Activated CD4-positive, alpha-beta T cell treated with anti-CD3 and anti-CD28 coated beads, Interleukin-2, amount 50 U/mL, for 1 hour (primary cell): ENCODE results near the gene SLC6A9.

Experiments used
- DNase-seq: peaks from one replicate; pipeline ENCODE4 v3.0.0-alpha.2; 2020

Gene SLC6A9

GRCh38 chr1:44031252-44032169, at the start of gene SLC6A9:
SLC6A9 (minus strand) TSS chr1:44031462; CDS start chr1:44024277, 7,185 bp downstream.
- peak; percentile 18 for DNase-seq

DNA sequence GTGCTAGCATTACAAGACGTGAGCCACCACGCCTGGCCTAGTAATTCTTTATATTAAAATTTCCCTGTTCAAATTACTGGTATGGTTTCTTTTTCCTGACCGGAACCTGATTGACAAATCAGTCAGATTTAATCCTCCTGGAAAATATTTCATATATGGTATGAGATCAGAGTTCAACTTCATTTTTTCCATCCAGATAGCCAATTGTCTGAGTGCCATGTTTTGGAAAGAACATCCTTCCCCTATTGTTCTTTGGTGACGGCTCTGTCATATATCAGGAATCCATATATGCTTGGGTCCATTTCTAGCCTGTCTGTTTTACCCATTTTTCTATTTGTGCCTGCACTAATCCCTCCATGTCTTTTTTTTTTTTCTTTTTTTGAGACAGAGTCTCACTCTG, 48.3 kb upstream of the SLC6A9 start:
- DNase-seq: no peak

DNA sequence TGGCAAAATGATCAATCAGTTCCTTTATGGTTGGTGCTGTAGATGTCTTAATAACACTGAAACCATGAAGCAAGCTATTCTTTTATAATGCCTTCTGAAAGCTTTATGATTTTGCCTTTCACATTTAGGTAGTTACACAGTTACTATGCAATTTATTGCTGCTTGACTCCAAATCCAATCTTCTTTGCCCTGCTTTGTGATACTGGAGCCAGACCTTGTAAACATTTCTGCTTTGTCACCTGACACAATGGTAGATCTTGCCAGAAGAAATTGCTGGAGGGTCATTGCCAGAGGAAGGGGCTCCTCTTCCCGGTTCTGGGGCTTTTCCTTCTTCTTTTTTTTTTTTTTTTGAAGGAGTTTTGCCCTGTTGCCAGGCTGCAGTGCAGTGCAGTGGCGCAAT, 46.8 kb upstream of the SLC6A9 start:
- no peak for DNase-seq

GRCh38 chr1:44077421-44077820, 46.2 kb upstream of the SLC6A9 start:
- no peak for DNase-seq

DNA sequence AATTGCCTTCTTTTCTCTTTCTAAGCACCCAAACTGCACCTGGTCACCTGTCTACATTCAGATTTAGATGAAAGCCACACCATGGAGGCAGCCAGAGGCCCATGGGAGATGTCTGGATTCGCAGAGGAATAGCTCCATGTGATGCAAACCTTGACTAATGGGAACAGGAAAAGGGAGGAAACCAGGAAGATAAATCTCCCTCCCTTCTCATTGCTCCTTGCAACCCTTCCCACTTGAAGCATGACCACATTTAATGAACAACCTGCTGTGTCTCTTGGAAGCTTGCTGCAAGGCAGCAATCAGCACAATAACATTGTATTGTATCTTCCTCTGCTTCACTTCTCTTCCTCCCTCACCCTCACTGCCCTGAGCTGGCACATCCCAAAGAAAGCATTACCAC, 44.8 kb upstream of the SLC6A9 start:
- DNase-seq: no peak

- no peak for DNase-seq
Measured at GRCh38 chr1:44074415-44074814, 43.2 kb upstream of the SLC6A9 start.

DNA sequence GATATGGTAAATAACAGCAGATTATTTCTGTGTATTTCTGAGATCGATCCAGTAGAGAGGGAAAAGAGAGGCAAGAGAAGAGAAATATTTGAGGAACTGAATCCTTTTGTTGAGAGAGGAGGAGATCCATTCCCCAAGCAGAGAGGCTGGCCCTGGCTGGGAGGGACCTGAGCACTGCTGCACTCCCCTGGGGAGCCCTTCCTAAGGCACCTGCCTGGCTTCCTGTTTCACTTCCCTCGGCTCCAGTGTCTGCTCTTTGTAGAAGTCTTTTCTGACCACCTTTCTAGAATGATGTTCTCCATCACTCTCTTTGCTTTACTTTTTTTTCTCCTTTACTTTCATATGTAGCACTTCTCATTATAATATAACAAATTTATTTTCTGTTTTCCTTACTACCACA, 42.3 kb upstream of the SLC6A9 start:
- DNase-seq: no peak

DNA sequence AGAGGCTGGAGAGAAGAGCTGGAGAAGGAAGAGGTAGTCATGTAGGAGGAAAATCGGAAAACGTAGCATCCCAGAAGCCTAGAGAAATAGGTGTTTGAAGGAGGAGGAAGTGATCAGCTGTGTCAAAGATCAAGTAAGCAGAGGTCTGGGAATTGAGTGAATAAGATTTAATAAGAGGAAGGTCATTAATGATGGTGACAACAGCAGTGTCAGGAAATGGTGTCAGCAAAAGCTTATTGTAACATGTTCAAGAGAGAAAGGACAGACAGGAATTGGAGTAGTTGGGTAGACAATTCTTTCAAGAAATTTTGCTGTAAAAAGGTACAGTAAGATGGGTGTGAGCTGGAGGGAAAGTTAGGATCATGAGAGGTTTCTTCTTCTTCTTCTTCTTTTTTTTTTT, 41.6 kb upstream of the SLC6A9 start:
- no peak for DNase-seq

DNA sequence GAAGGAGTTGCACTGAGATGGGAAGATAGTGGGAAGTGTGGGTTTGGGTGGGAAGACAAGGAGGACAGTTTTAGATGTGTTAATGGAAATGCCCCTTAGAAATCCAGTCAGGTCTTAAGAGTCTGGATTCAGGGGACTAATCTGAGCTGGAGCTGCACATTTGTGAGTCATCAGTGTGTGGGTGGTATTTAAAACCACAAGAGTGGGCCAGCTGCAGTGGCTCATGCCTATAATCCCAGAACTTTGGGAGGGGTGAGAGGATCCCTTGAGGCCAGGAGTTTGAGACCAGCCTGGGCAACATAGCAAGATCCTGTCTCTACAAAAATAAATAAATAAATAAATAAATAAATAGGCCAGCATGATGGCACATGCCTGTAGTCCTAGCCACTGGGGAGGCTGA, 40.9 kb upstream of the SLC6A9 start:
- DNase-seq: no peak

- DNase-seq: no peak
Measured at GRCh38 chr1:44071461-44071860, 40.2 kb upstream of the SLC6A9 start.

DNA sequence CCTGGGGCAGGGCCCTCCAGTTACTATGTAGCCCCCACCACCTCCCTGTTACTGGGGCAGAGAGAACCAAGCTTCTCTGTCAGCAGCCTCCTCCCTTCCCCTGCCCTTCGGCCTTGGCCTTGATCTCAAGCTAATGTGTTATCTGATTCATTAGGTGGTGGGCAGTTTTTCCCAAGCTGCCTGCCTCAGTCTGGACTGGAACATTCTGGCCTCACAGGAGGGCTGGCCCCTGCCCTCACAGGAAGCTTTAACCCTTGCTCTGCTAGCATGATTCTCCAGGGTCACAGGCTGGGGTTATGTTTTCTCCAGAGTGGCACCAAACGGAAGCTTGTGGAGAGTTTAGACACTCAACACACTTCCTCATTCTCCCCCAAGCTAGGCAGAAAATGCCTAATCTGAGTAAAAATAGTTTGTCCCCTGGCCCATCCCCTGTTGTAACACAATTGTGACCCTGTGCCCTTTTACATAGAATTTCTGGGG, 37.2 kb upstream of the SLC6A9 start:
- DNase-seq: no peak

DNA sequence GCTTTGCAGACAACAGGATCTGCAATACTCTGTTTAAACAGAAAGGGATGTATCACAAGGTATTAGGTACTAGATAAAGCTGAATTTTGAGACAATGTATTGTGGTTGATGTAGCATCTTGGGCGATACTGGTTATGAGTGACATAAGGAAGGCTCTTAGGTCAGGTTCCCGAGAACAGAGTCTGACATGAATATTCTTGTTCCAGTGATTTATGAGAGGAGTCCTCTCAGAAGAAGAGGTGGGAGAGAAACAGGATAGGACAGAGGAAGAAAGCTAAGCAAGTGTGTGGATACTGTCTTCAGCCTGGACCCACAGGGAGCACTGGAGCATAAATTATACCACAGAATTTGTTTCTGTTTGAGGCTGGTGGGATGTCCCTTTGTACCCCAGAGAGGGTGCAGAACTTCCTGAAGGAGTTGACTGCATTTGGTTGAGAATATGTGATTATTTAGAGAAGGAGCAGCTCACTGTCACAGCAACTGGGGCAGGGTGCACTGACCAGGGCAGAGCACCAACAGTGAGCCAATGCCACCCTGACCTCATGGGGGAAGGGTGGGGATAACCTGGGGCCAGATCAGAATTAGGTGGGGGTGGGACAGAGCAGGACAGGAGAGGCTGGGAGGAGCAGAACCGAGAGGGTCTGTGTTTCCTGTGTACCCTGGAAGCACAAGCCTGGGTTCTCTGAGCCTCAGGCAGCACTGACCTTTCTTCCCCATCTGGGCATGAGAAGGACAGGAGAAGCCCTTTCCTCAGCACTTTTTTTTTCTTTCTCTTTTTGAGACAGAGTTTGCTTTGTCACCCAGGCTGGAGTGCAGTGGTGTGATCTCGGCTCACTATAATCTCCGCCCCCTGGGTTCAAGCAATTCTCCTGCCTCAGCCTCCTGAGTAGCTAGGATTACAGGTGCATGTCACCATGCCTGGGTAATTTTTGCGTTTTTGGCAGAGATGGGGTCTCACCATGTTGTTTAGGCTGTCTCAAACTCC, 36.3 kb upstream of the SLC6A9 start:
- DNase-seq: no peak

DNA sequence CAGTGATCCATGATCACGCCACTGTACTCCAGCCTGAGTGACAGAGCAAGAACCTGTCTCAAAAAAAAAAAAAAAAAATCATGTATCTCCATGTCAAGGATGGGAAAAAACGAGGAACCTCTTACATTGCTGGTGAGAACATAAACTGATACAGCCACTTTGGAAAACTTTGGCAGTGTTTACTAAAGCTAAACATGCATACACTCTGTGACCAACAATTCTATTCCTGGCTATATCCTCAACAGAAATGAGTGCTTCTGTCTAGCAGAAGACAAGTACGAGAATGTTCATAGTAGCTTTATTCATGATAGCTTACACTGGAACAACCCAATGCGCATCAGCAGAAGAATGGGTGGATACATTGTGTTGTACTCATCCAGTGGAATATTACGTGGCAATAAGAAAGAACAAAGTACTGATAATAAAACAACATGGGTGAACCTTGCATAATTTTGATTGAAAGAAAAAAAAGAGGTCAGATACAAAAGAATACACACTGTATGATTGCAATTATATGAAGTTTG, 31.5 kb upstream of the SLC6A9 start:
- DNase-seq: no peak

DNA sequence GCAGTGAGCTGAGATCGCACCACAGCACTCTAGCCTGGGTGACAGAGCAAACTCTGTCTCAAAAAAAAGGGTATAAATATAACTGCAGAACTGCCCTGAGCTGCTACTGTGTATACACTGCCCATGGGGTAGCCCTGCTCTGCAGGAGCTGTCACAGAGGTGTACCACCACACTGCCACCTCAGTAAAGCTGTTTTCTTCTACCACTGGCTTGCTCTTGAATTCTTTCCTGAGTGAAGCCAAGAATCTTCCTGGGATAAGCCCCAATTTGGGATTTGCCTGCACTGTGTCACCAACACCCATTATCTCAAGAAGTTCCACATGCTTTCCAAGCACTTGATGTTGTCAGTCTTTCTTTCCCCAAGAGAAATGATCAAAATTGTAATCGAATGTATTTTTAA, 30.6 kb upstream of the SLC6A9 start:
- no peak for DNase-seq

DNA sequence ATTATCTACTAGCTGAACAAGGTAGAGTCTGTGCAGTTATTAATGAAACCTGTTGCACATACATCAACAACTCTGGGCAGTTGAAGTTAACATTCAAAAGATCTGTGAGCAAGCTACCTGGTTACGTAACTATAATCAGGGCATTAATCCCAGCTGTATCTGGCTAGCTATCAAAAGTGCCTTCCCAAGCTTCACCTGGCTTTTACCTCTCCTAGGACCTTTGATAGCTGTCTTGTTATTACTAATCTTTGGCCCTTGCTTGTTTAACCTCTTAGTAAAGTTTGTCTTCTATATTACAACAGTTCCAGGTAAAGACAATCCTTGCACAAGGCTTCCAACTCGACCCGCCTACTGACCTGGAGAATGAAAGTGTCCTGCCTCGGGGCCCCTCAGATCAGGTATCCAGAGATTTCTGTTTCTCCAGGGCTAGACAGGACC, 29.6 kb upstream of the SLC6A9 start:
- DNase-seq: no peak

DNA sequence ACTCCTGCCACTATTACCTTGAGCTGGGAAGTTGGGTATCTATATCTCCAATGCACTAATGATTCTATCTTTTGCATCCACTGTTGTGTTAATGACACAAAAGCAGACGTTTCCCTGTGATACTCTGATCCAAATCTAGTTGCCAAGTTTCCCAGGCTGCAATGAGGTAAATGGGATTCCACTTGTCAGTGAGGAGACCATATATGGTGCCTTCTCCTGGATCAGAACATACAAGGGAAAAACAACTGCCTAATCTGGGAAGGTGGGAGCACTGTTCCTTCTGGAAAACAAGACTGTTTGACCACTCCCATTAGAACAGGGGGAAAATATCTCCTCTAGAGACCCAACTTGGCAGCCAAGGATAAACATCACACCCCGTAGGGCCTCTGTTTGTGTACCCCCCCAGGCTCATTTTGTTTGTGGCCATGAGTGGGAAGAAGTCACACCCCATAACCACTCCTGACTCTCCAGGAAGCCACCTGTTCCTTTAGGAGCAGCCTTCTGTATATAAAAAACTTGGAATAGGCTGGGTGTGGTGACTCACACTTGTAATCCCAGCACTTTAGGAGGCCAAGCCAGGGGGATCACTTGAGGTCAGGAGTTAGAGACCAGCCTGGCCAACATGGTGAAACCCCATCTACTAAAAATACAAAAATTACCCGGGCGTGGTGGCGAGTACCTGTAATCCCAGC, 28.5 kb upstream of the SLC6A9 start:
- no peak for DNase-seq

DNA sequence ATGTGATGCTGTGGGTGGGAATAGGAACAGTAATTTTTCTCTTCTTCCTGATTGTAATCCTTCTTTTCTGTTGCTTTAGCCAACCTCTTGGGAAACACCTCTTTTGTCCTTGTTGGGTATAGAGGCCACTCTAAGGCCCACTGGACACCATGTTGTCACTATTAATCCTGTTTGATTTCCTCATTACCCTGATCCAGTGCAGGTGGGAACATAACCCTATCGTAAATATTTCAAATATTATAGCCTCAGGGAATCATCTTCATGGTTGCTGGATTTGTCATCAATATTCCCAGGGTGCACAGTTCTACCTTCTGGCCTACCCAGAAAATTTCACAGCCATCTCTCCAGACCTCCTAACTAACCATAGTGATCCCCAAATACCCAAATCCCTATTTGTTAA, 27.9 kb upstream of the SLC6A9 start:
- no peak for DNase-seq

DNA sequence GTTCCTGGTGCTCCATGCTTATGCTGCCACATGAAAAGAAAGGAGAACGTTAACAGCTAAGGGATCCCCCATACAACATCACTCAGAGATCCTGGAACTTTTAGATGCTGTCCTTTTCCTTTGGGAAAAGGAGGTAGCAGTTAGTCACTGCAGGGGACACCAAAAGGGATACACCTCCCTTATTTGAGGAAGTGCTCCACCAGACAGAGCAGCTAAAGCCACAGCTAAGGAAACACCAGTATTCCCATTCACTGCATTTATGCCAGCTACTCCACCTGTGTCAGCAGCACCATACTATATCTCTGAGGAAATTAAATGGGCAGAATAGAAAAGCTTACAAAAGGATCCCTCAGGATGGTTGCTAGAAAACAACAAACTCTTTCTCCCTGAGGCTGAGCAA, 26.0 kb upstream of the SLC6A9 start:
- no peak for DNase-seq

- no peak for DNase-seq
Measured at GRCh38 chr1:44053394-44053793, 22.1 kb upstream of the SLC6A9 start.

- no peak for DNase-seq
Measured at GRCh38 chr1:44050261-44050660, 19.0 kb upstream of the SLC6A9 start.

GRCh38 chr1:44049839-44050238, 18.6 kb upstream of the SLC6A9 start:
- DNase-seq: no peak

- DNase-seq: no peak
Measured at GRCh38 chr1:44048532-44049215, 17.4 kb upstream of the SLC6A9 start.
